NCI-H1417 treated with DMSO at 0.1 percent for 48 hours (cell line): ENCODE results near the gene MFAP1.
A peak's percentile ranks its signal among the peaks of the same experiment; 100 is the strongest.
"Not testable (repeated sequence)": the region's sequence is repeated elsewhere in the genome, so short reads cannot be mapped to it uniquely, and the experiment has no call there.

Experiments
- DNase-seq: peaks from one replicate; lab custom pipeline; 2025; lab: John Stamatoyannopoulos, UW

Gene MFAP1

DNA sequence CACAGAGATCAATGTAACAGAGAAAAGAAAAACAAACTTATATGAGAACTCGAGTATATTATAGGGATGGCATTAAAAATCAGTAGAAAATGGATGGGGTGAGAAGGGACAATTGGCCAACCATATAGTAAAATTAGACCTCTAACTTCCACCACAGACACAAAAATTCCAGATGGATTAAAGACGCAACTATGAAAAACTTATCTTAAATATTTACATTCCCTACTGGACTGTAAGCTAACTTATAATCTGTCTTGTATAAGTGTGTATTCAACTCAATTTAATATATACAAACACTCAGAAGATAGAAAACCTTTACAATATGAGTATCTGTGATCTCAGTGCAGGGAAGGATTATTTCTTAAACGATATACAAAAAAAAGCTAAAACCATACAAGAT is 3.0 kb downstream of the MFAP1 start:
- DNase-seq = no peak

DNA sequence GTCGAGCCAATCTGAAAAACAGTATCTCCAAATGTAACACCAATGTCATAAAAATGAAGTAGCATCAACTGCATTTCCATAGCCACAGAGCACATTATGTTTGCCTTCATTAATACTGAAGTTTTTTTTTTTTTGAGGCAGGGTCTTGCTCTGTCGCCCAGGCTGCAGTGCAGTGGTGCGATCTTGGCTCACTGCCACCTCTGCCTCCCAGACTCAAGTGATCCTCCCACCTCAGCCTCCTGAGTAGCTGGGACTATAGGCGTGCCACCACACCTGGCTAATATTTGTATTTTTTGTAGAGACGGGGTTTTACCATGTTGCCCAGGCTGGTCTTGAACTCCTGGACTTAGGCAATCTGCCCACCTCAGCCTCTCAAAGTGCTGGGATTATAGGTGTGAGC is 9.4 kb downstream of the MFAP1 start:
- not testable (repeated sequence) for DNase-seq

DNA sequence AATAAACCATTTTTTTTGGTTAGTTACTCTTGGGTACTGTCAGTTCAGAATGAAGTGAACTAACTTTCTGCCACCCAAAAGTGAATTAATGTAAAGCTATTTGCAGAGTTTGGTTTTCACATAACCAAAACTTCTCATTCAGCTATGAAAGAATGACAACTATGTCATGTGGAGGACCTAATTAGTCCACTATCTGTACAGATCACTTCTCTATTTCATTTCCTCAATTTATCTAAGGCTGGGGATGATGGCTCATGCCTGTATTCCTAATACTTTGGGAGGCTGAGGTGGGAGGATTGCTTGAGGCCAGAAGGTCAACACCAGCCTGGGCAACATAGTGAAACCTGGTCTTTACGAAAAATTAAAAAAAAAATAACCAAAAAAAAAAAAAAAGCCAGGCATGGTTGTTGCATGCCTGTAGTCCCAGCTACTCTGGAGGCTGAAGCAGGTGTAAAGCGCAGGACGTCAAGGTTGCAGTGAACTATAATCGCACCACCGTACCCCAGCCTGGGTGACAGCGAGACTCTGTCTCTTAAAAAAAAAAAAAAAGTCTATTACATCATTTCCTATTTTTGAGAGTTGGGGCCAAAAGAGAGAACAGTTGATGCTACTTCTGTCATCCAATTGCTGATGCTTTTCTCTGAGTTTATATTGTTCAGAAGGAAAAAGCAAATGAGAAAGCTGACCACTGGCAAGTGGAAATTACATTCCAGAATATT is 15.4 kb downstream of the MFAP1 start:
- DNase-seq = no peak

GRCh38 chr15:43808435-43808950 is 16.0 kb downstream of the MFAP1 start:
- DNase-seq = no peak

DNA sequence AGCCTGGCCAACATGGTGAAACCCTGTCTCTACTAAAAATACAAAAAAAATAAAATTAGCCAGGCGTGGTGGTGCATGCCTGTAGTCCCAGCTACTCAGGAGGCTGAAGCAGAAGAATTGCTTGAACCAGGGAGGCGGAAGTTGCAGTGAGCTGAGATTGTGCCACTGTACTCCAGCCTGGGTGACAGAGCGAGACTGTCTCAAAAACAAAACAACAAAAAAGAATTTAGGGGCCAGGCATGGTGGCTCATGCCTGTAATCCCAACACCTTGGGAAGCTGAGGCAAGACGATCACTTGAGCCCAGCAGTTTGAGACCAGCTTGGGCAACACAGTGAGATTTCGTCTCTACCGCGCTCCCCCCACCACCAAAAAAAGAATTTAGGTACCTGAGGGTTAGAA is 21.8 kb downstream of the MFAP1 start:
- DNase-seq = not testable (repeated sequence)

- DNase-seq = no peak
These were observed 24.0 kb downstream of the MFAP1 start, which contains the start of gene HYPK for GRCh38 chr15:43800286-43801141. Gene HYPK (plus strand): TSS chr15:43800599. CDS start chr15:43800623, 24 bp downstream.

DNA sequence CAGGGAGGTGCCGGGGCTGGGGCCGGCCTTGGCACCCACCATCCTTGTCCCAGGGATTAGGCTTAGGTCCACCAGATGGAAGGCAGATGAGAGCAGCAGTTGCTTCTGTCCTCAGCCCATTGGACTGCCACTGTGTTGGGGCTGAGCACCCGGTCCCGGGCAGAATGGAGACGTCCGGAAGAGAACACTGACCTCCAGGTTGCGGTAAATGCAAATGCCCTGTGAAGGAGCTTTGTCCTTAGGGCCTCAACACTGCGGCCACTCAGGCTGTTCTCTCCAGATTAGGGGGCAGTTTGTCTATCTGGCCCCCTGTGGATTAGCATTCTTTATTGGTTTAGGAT is 24.6 kb downstream of the MFAP1 start, which contains the start of gene SERINC4:
Gene SERINC4, minus strand, starts transcription at position 276 of the 341 bp plus-strand sequence. Its CDS starts 234 bp downstream, at position 42.
- DNase-seq = no peak

DNA sequence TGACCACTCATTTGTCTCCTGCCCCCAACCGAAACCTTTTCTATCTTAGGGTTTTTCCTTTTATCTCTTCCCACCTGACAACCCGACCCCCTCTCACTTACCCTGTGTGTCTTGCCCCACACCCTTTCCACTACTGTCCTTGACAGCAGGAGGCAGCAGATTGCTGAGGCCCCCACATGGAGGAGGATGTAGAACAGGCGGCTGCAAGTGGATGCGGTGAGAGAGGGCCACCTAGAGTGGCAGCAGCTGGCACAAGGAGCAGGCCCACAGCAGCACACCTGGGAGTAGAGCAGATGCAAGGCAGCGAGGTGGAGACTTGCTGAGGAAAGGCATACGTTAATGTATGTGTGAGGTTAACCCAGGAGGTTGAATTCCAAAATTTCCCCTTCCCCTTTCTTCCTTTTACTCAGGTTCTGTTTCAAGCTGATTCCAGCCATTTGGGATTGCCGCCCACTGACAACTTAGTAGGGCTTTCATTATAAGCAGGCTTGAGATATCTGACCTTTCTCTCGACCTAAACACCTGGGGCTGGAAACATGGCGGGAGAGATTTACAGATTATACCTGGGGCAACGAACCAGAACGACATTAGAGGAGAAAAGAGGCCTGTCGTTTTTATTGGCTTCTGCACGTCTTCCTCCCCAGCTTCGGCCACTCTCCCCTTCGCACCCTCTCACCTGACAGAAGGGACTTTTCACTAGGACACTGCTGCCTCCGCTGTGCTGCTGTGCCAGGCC is 25.1 kb downstream of the MFAP1 start:
- peak; percentile 16 for DNase-seq

DNA sequence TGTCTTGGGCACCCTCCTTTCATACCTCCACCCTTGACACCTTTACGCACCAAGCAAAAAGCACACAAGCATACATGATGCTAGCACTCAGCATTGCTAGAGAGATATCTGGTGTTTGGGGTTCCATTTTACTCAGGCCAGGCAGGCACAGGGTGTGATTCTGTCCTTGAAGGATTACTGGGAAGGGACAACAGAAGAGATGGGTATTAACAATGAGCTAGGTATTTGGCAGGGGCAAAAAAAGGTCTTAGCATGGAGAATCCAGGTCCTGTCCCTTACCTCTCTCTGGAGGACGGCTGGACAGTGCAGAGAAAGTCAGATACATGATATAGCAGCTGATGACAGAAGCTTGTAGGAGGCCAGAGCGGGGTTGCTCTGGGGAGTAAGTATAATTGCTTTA is 27.9 kb downstream of the MFAP1 start:
- DNase-seq = no peak

DNA sequence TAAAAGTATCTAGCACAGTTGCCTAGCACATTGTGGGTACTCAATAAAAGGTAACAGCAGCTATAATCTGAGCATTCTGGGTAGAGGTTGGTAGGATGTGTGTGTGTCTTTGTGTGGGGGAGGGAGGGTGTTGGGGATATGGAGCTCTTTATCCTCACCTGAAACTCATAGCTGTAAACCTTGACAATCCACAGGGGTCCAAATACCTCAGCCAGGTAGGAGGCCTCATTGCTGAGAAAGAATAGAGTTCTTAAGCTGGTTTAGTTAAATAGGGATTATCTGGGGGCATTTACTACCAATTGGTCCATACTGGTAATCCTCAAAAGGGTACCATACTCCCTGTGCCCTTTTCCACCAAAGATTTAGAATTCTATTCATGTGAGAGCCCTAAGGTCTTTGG is 28.5 kb downstream of the MFAP1 start:
- no peak for DNase-seq

DNA sequence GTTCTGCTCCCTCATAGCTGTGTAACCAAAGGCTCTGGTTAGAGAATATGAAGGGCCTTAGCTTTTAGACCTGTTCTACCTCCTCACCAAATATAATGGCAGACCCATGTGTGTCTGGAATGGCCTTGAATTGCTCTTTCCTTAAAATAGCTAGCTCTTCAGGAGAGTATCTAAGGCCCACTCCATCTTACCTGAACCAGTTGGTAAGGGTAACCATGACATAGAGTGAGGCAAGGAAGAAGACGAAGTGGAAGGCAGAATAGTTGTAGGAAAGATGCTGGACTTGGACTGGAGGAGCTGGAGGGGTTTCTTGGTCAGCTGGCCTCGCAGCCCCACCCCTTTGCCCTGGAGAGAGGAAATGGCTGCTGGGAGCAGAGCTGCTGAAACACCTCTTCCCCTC is 29.3 kb downstream of the MFAP1 start:
- no peak for DNase-seq

DNA sequence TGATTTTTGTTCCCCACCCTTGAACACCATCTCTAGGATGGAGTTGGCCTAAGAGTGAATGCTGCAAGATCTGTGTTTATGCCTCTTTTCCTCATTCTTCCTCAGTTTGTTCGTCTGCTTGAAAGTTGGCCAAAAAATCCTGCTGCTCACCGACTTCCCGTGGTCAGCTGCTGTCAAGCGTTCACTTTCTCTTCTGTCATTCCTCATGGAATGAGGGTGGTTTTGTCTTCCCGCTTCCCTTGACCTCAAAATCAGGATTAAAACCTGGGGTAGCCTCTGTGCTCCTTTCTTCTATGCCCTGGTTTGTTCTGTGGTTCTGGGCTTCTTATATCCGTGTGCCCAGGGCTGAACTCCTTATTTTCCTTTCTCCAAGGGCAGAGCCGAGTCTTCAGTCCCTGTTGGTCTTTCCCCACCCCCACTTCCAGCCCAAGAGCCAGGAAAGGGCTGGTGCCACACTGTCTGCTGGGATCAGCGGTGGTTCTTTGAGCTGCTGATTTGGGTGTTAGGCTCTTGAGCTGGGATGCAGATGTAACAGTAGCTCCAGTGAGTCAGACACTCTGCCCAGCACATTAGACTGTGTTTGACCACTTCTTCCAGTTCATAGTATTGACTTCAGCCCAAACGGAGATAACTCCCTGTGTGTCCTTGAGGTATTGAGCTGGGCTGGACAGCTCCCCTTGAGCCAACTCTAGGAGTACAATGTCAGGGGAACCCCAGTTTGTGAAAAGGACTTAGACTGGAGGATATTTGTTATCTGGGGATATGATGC is 30.0 kb downstream of the MFAP1 start:
- no peak for DNase-seq

DNA sequence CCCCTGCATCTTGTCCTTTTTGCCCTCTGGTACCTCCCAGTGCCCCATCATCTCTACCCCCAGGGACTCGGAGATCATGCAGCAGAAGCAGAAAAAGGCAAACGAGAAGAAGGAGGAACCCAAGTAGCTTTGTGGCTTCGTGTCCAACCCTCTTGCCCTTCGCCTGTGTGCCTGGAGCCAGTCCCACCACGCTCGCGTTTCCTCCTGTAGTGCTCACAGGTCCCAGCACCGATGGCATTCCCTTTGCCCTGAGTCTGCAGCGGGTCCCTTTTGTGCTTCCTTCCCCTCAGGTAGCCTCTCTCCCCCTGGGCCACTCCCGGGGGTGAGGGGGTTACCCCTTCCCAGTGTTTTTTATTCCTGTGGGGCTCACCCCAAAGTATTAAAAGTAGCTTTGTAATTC is 30.8 kb downstream of the MFAP1 start:
- DNase-seq = no peak

- DNase-seq = no peak
These were observed 31.6 kb downstream of the MFAP1 start for GRCh38 chr15:43792761-43793476.

GRCh38 chr15:43791993-43792760 is 32.3 kb downstream of the MFAP1 start, which contains the start of gene SERF2:
Gene SERF2 (plus strand): TSS chr15:43792320. CDS start chr15:43792377, 57 bp downstream.
- DNase-seq = peak; percentile 68

- no peak for DNase-seq
These were observed 35.1 kb downstream of the MFAP1 start for GRCh38 chr15:43789409-43789808.

- DNase-seq = no peak
These were observed 45.5 kb downstream of the MFAP1 start for GRCh38 chr15:43779016-43779415.

DNA sequence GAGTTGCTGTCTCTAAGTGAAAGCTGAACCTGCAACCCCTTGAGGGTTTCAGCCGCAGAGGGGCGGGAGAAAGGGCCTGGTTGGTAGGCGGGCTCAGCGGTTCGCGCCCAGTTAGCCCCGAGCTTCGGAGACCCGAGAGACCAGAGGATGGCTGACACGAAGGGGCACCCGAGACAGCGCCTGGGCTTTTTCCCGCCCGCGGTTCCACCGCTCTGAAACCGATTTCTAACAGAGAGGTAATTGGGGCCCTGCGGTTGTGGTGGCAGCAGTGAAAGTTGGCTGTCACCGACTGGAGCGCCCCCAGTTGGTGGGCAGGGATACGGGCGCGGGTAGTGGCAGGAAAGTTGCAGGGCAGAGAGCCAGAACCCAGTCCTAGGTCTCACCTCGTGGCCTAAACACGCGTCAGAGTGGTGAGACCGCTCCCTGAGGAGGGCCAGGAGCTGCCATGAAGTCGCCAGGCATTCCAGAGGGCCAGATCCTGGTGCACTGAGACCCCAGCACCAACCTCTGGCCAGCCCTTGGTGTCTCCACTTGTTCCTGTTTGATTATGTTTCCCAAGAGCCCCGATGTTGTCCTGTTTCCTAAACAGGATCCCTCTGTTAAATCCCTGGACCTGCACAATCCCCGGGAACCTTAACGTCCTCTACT is 47.1 kb downstream of the MFAP1 start:
- DNase-seq = no peak

- no peak for DNase-seq
These were observed 47.7 kb downstream of the MFAP1 start, which contains the start of gene ELL3 for GRCh38 chr15:43776718-43777266. Gene ELL3 (minus strand): TSS chr15:43776966. CDS start chr15:43776901, 65 bp downstream.
